Smooth muscle cell of the umbilical artery (primary cell): ENCODE measurements around the gene CKM. TPM values are rescaled to one million over a fixed set of nuclear protein-coding genes. Genes with fewer than 3 reads are reported as not detected.

ENCODE experiments used
- total RNA-seq: library from RNA; depleted of rRNA; stranded (reverse); fragments of >200 nt; gene quantifications from 2 replicates; pipeline ENCODE4 v1.2.3, GENCODE V29; 2014

The CKM gene
- not detected in 2 replicates for total RNA-seq

GRCh38 chr19:45322744-45323281, at the start of gene CKM:
Gene CKM, minus strand, starts transcription at chr19:45322875. Its CDS starts 3,162 bp downstream, at chr19:45319713.

GRCh38 chr19:45370410-45371204, 47.9 kb upstream of the CKM start, which contains the start of gene ERCC2:
Gene ERCC2, minus strand, starts transcription at chr19:45370573. Its CDS starts 33 bp downstream, at chr19:45370540.

GRCh38 chr19:45340232-45340898, 17.7 kb upstream of the CKM start, which contains the start of gene KLC3:
Gene KLC3, plus strand, starts transcription at chr19:45340750. Its CDS starts 4,792 bp downstream, at chr19:45345542.

Other genes starting within 250 kb of the CKM start
- gene ZNF296, start 246.4 kb downstream of the CKM start, total RNA-seq: 0.32 TPM in 1 of 2 replicates, not detected in the other
- 20.9 and 25.2 TPM in 2 replicates for gene GEMIN7, start 243.6 kb downstream of the CKM start, total RNA-seq
- 25.8 and 26.7 TPM in 2 replicates for gene PPP1R37, start 229.7 kb downstream of the CKM start, total RNA-seq
- under 0.01 and 0.51 TPM in 2 replicates for gene NKPD1, start 161.9 kb downstream of the CKM start, total RNA-seq
- 2.8 and 5.0 TPM in 2 replicates for gene TRAPPC6A, start 144.6 kb downstream of the CKM start, total RNA-seq
- gene BLOC1S3, start 144.1 kb downstream of the CKM start, total RNA-seq: 5.5 and 7.4 TPM in 2 replicates
- gene EXOC3L2, start 77.5 kb downstream of the CKM start, total RNA-seq: 0.05 TPM in 1 of 2 replicates, not detected in the other
- gene MARK4, start 71.6 kb downstream of the CKM start, total RNA-seq: 16.3 and 19.9 TPM in 2 replicates
- not detected in 2 replicates for gene KLC3, start 17.9 kb upstream of the CKM start, total RNA-seq
- 18.4 and 36.2 TPM in 2 replicates for gene ERCC2, start 47.7 kb upstream of the CKM start, total RNA-seq
- 6.8 and 9.8 TPM in 2 replicates for gene PPP1R13L, start 82.2 kb upstream of the CKM start, total RNA-seq
- 7.4 and 19.9 TPM in 2 replicates for gene POLR1G, start 83.8 kb upstream of the CKM start, total RNA-seq
- 46.6 and 67.6 TPM in 2 replicates for gene ERCC1, start 101.0 kb upstream of the CKM start, total RNA-seq
- 0.59 and 0.88 TPM in 2 replicates for gene FOSB, start 145.1 kb upstream of the CKM start, total RNA-seq
- gene RTN2, start 174.2 kb upstream of the CKM start, total RNA-seq: 2.7 and 3.6 TPM in 2 replicates
- 0.46 and 0.59 TPM in 2 replicates for gene PPM1N, start 175.6 kb upstream of the CKM start, total RNA-seq
- gene VASP, start 184.6 kb upstream of the CKM start, total RNA-seq: 49.6 and 82.0 TPM in 2 replicates